HG03097 (cell line): ENCODE measurements around the gene DNMT3L.

Experiments
- ATAC-seq: cut with Tn5 transposase; IDR thresholded peaks from one replicate; pipeline ENCODE4 v1.9.1; 2021; ENCODE audit not compliant: unreplicated experiment, low FRiP score

Gene DNMT3L

DNA sequence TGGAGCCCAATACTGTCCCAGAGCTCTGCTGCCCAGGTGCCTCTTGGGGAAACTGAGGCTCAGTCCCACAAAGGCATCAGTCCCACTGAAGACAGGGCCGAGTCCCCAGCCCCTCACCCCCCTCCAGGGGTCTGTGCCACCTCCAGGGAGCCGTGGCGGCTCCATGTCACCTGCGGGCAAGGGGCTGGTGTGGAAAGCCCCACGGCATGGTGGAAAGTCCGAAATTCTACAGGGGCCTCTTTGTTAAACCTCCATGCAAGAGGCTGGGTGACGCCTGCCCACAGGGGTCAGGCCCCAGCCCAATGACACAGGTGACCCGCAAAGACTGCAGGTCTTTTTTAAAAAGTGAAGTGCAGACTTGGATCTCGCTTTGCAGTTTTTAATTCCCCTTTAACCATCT is 20.7 kb upstream of the DNMT3L start:
- ATAC-seq: no peak

DNA sequence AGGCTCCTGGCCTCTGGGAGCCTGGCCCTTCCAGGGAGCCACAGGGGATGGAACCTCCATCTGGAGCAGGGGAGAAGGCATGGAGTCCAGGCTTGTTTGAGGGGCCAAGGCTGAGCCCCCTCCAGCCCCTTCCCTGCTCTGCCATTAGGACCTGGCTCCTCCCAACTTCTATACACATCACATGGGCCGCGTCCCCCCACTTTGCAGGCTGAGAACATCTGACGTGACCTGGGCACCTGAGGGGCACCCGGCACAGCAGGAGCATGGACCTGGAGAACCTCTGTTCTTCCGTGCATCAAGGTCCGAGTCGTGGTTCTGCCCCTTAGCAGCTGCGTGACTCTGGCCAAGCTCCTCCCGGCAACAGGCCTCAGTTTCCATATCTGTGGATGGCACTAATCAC is 20.1 kb upstream of the DNMT3L start:
- ATAC-seq: no peak

DNA sequence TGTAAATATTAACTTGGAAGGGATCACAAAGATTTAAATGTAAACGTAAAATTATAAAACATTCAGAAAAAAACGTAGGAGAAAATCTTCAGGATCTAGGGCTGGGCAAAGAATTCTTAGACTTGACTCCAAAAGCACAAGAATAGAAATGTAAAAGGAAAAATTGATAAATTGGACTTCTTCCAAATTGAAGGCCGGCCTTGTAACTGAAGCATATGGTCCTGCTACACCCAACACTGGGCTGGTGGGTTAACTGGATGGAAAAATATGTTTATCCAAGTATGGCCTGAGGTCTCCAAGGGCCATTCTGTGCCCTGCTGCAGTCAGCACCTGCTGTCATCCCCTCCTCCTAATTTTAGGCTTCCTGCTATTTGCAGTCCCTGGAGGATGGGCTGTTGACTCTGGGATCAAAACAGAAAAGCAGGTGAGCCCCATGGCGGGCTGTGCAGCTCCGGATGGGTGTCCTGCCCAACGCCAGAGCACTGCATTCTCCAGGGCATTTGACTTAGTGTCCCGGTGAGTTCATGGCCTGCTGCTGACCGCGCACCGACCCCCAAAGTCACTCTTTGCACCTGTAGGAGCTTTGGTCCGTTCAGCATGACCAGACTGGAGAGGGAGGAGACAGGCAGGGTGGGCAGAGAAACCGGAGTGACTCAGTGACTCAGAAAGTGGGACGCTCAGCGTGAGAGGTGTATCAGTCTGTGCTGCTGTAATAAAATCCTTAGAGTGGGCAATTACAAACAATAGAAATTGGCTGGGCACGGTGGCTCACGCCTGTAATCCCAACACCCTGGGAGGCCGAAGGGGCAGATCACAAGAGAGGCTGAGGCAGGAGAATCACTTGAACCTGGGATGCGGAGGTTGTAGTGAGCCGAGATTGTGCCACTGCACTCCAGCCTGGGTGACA is 17.9 kb upstream of the DNMT3L start:
- ATAC-seq: no peak

DNA sequence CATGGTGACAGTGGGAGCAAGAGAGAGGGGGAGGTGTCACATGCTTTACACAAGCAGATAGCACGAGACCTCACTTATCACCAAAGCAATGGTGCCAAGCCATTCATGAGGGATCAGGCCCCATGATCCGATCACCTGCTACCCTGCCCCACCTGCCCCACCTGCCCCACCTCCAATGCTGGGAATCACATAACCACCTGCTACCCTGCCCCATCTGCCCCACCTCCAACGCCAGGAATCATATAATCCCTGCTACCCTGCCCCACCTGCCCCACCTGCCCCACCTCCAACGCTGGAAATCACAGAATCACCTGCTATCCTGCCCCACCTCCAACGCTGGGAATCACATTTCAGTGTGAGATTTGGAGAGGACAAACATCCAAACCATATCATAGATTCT is 13.3 kb upstream of the DNMT3L start:
- ATAC-seq: no peak

DNA sequence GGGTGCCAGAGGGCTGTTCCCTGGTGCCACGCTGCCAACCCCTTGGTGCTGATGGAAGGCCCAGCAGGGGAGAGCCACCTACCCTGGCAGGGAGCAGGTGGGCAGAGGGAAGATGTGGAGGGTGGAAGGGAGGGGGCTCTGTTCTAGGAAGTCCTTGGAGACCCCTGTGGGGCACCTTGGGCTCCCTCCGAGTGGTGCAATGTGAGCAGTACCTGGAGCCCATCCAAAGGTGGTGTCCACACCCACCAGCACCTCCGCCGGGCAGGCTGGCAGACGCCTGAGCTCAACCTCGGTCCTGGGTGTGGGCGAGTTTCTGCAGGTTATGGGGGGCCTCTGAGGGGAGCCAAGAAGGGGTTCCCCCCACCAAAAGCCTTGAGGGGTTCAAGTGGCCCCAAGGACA is 11.3 kb upstream of the DNMT3L start:
- ATAC-seq: no peak

DNA sequence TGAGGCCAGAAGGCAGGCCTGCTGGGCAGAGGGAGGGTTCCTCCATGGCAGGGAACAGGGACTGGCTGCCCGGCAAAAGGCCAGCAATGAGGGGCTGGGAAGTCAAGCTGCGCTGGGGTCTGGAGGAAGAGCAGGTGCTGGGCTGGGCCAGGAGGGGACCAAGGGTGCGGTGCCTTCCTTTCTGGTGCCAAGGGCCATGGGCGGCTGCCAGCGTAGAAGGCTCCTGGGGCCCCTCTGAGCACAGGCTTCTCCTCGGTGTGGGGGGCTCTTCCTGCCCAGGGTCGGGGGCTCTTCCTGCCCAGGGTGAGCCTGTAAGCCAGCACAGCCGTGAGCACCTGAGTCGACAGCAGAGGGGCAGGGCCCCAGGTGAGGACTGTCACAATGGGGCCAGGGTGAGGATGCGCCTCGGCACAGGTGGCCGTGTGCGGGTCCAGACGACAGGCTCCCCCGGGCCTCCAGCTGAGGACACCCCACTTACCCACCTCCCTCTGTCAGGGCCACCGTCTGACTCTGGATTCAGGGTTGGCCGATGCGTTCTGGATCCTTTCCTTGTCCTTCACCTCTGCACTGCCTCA is 10.7 kb upstream of the DNMT3L start:
- ATAC-seq: no peak

DNA sequence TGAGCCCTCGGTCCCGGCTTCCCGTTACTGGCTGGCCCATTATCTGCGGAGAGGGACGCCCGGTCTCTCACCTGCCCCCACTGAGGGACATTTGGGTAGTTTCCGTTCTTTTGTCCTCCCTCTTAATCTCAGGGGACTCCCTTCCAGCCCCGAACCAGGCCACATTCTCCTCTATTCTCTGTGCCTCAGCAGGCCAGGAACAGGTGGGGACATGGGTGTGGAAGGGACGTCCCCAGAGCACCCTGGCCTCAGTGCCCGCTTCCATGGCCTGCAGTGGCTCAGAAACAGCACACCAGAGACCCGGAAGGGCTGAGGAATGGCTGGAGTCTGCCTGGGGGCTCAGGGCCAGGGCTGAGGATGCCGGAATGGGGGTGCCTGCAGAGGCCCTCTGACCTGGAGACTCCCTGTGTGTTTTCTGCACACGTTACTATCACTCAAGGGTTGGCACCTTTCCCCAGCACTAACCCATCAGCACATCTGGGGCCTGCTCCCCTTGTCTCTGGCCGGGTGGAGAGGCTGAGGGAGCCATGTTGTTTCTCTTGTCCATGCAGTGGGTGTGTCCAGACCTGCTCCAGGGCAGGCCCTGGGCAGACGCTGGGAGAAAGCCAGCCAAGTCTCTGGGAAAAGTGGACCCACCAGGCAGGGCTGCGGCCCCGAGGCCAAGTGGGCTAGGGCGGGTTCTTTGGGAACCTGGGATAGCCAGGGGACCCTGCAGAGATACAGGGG is 10.0 kb upstream of the DNMT3L start:
- no peak for ATAC-seq

DNA sequence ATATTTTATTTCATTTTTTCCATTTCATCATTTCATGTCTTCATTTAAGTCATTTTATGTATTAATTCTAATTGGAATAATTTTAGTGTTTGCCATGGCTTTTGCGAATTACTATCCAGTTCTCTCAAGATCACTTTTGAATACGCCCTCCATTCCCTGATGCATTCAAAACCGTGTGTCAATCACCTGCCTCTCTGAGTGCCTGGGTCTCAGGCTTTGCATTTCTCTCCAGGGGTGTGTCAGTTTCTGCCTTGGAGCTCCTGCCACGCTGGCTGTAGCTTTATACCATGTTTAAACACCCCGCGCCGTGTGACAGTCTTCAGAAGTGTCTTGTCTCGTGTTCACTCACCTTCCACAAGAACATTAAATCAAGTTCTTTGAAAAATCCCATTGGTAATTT is 7.4 kb upstream of the DNMT3L start:
- no peak for ATAC-seq

DNA sequence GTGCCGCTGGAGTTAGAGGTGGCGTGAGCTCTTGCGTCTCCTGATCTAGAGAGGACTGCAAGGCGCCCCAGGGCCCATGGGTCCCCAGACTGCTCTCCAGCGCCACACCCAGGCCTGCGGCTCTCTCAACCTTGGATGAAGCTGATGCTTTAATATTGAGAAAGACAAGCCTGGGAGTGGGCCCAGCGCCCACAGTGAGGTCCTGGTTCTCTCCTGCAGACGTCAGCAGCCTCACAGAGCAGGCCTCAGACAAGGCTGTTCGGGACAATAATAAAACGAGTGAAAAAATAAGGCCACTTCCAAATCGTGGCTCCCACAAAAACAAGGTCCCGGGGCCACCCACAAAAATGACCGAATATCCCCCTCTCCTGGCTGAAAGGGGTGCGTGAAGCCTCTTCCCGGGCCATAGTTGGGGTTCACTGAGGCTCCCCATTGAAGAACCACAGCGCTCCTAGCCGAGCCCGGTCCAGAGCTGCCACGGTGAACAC is 6.0 kb upstream of the DNMT3L start:
- ATAC-seq: no peak

DNA sequence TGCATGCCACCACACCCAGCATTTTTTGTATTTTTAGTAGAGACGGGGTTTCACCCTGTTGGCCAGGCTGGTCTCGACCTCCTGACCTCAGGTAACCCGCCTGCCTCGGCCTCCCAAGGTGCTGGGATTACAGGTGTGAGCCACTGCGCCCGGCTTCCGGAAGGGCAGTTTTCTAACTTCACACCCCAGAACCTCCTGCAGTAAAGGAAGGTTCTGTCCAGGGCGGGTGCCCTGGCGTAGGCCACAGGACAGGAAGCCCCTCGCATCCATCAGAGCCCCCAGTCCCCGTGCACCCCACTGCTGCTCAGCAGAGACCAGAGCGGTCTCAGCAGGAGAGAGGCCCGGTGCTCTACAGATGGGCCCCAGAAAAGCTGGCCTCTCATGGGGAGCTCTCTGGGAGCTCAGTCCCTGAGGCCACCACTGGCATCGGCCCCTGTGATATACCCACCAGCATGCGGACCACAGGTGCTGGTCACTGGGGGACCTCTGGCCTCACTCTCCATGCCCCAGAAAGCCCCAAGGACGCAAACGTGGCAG is 4.1 kb upstream of the DNMT3L start:
- ATAC-seq: no peak

DNA sequence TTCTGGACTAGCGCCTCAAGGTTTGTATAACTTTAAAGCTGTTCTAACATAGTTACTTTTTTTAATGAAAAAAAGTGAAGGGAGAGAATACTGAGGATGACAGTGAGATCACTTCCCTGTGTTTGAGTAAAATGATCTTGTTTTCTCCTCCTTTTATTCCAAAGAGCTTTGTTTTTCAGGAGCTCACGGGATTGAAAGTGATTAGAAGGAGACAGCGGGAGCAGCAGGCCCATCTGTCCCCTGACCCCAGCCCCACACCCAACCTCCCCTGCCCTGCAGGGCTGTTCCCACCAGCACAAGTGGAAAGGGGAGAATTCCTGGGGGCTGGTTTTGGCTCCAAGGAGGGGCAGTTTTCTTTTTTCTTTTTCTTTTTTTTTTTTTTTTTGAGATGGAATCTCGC is 2.1 kb upstream of the DNMT3L start:
- ATAC-seq: no peak

DNA sequence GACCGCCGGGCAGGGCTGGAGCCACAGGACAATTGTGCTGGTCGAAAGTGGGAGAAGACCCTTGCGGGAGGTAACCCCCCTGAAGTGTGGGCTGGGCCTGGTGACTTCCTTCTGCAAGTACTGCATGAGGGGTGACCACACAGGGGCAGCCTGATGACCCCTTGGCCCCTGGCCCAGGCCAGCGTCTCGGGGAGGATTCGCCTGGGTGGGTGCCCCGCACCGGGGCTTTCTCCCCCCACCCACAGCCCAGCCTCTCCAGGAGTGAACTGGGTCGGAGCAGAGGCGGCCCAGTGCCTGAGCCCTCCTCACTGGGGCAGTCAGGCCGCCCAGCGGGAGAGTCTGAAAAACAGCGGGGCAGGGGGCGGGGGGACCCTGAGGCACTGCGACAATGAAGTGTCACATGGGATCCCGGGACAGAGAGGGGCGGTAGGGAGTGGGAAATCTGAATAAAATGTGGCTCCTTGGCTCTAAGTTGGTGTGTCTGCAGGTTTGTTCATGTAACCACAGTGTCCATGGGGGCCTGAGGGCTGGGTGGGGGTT is 1.6 kb upstream of the DNMT3L start:
- ATAC-seq: no peak

DNA sequence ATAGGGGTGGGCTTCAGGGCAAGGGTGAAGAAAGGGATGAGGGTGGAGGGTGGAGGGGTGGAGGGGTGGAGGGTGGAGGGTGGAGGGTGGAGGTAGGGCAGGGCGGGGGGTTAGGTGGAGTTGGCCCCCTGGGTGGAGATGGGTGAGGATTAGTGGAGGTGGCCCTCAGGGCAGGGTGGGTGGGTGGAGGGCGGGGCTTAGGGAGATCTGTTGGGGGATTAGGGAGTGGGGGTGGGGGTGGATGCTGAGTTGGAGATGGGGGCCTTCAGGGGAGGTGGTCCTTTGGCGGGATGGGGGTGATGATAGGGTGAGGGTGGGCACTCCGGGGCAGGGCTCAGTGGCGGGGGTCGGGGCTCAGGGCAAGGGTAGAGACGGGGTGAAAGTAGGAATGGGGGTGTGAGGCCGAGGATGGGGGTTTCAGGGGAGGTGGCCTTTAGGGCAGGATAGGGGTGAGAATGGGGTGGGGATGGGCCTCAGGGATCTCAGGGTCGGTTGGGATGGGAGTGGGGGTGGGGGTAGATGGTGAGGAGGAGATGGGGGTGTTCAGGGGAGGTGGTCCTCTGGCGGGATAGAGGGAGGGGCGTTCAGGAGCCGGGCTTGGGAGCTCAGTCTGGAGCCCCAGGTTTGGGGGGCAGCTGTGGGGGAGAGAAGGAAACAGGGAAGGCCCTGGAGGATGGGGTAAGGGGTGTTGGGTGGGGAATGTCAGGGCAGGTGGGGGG is 800 bp upstream of the DNMT3L start:
- ATAC-seq: no peak

DNA sequence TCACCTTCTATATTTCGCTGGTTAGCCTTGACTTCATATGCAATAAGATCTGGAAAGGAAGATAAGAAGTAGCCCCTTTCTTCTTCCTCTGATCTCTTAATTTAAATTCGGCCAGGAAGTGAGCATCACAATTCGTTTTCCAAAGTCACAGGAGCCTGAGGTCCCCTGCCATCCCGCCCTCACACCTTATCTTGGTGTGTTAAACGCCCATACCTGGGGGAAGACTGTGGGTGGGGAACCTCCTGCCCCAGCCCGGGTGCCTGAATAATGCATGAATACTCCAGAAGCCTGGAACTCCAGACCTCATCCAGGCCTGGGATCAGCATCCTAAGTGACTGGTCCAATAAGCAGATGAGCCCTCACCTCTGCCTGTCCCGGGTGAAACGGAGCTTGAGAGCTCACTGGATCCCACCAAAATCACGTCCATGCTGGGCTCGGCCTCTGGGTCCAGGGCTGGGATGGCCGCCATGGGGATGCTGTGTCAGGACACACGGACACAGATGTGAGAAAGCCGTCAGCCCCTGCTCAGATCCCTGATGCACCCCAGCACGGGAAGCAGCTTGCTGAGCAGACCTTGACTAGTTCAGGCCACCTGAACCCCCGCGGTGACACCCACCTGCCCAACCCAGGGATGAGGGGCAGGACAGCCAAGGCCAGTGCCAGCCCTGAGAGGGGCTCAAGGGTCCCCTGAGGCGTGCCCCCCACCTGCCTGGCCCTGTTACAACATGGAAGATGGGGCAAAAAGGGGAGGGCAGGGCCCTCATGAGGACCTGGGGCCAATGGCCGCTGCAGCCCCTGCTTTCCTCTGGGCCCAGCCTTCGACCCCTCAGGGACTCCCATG is 686 bp downstream of the DNMT3L start:
- no peak for ATAC-seq

DNA sequence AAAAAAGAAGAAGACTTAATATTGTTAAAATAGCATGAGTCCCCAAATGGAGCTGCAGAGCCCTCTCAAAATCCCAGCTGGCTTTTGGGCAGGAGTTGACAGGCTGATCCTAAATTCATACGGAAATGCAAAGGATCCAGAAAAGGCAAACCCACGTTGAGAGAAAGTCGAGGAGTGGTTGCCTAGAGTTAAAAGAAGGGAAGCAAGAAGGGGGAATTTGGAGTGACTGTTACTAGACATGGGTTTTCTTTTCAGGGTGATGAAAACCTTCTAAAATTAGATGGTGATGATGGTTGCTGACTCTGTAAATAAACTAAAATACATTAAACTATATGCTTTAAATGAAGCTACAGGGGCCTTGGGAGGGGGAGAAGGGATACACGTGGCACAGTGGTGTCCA is 1.6 kb downstream of the DNMT3L start:
- ATAC-seq: no peak

DNA sequence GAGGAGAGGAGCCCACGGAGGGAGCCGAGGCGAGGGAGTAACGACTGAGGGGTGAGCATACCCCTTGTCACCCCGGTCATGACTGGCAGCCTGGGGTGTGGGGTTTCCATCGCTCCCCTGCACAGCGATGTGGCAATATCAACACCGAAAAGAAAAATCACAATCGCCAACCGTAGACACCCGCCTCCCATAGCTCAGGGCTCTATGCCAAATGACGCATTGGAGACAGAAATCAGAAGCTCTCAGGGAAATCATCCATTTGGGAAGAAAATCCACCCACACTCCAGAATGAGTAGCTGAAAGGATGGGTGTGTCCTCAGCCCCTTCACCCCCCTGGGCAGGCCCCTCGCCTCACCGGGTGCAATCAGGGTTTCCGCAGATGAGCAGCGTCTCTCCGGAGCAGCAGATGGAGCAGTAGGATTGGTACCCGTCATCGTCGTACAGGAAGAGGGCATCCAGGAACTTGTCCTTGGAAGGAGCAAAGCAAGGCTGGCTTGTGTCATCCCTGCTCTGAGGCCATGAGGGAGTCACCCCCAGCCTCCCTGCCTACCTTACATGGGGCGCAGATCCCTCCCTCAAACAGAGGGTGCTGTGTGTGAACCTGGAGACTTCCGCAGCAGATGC is 2.5 kb downstream of the DNMT3L start:
- ATAC-seq: no peak

DNA sequence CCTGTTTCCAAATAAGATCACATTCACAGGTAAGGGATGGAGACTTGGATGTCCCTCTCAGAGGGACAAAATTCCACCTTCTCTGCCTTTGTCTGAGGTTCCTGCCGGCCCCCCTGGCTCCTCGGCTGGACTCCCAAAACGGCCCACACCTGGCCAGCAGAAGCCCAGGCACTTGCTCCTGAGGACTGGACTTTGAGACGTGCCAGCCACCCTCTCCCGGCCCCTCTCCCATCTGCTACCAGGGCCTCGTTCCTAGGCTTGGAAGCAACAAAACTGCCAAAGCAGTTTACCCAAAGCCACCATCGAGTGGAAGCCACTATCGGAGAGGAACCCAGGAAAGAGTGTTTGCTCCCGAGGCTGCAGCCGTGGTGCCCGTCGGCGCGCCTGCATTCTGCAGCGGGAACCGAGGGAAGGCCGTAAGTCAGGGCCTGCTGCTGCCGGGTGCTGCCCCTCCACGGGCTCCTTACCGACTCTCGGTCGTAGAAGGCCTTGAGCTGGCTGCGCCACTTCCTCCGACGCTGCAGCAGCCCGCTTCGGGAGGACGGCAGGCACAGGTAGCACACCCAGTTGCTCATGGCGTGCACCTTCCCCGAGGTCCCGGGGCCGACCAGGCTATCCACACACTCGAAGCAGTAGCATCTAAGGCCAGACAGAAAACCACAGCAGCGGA is 3.5 kb downstream of the DNMT3L start:
- no peak for ATAC-seq

DNA sequence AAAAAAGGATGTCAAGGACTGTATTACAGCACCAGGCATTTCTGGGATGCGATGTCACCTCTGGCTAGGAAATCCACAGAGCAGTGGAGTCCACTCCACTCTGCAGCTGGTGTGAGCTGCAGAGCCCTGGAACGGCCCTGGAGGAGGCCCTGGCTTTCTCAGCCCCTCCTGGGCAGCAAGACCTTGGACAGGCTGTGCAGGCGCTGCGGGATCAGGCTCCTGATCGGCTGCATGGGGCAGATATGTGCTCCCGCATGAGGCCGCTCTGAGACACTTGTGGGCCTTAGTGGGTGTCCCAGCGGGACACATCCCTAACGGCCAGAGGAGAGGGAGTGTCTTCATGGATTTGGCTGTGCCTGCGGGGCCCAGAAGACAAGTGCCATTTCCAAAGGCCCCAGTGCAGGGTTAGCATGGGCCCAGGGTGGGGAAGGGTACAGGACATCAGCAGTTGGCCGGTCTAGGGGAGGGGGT is 6.2 kb downstream of the DNMT3L start:
- no peak for ATAC-seq
